ENCODE results near the gene SPDYE4.
"Not testable (repeated sequence)": the region's sequence is repeated elsewhere in the genome, so short reads cannot be mapped to it uniquely, and the experiment has no call there.

Gene SPDYE4, protein sequence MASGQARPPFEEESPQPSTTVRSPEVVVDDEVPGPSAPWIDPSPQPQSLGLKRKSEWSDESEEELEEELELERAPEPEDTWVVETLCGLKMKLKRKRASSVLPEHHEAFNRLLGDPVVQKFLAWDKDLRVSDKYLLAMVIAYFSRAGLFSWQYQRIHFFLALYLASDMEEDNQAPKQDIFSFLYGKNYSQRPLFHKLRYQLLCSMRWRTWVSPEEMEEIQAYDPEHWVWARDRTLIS

GRCh38 chr17:8758137-8758596 is at the start of gene SPDYE4:
Gene SPDYE4 (minus strand): TSS chr17:8758546. CDS start chr17:8758382, 164 bp downstream.
- in situ Hi-C loops (cut with HindIII; ENCODE audit: low pct_unique_long_range_greater_than_20kb, low sequenced_read_pairs), result no loop called here

DNA sequence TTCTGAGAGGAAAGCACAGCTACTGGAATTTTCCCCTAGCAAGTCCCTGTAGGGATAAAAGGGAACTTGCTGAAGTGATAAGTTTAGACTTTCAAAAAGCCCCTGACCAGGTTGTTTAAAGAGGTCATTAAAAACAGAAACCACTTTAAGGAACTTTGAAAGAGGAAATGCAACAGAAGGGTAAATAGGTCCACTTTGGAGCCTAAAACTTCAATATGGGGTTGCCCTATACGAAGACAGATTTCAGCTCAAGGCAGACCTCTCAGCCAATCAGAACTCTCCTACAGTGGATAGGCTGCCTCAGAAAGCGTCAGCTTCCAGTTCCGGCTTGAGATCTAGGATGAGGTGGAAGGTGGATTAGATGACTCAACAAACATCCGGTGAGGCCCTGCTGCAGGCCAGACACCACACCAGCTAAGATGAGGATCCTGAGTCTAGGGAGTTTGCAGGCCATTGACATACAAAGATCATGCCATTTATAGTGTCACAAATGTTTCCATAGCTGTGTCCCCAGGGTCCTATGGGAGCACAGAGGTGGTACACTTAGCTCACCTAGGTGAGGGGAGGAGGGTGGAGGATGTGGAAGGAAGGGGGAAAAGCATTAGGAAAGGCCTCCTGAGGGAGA is 48.7 kb upstream of the SPDYE4 start:
- DNase-seq (ENCODE audit: low read depth in 1 of 2, low spot score in 1 of 2), result no peak
- no peak for TF ChIP-seq JUND (IDR thresholded peaks at IDR 0.05; ENCODE audit: low read depth)
- in situ Hi-C loops (cut with HindIII; ENCODE audit: low pct_unique_long_range_greater_than_20kb, low sequenced_read_pairs), result no loop called here

More at GRCh38 chr17:8758137-8758596, at the start of gene SPDYE4:
- DNase-seq (ENCODE audit: low read depth in 1 of 2, low spot score in 1 of 2), result no peak
- TF ChIP-seq JUND (IDR thresholded peaks at IDR 0.05; ENCODE audit: low read depth), result no peak

- in situ Hi-C loops (cut with HindIII; ENCODE audit: low pct_unique_long_range_greater_than_20kb, low sequenced_read_pairs), result no loop called here
- no peak for DNase-seq (ENCODE audit: low read depth in 1 of 2, low spot score in 1 of 2)
- TF ChIP-seq JUND (IDR thresholded peaks at IDR 0.05; ENCODE audit: low read depth), result no peak
These were observed 48.0 kb upstream of the SPDYE4 start for GRCh38 chr17:8806253-8806925.

DNA sequence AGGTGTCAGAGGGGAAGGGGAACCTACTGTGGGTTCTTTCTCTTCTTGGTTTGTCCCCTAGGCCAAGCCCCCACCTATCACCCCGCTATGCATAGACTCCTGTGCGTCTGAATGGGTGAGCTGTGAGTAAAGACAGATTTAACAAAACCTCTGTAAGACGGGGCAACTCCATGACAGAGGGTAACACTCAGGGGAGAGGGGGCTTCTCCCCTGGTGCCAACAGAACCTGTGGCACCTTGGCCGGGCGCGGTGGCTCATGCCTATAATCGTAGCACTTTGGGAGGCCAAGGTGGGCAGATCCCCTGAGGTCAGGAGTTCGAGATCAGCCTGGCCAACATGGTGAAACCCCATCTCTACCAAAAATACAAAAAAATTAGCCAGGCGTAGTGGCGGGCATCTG is 47.0 kb upstream of the SPDYE4 start:
- in situ Hi-C loops (cut with HindIII; ENCODE audit: low pct_unique_long_range_greater_than_20kb, low sequenced_read_pairs); DNase-seq (ENCODE audit: low read depth in 1 of 2, low spot score in 1 of 2): not testable (repeated sequence)

GRCh38 chr17:8803531-8804420 is 45.4 kb upstream of the SPDYE4 start:
- no peak for TF ChIP-seq JUND (IDR thresholded peaks at IDR 0.05; ENCODE audit: low read depth)
- in situ Hi-C loops (cut with HindIII; ENCODE audit: low pct_unique_long_range_greater_than_20kb, low sequenced_read_pairs), result no loop called here

GRCh38 chr17:8801135-8801840 is 42.9 kb upstream of the SPDYE4 start:
- no peak for DNase-seq (ENCODE audit: low read depth in 1 of 2, low spot score in 1 of 2)
- in situ Hi-C loops (cut with HindIII; ENCODE audit: low pct_unique_long_range_greater_than_20kb, low sequenced_read_pairs), result no loop called here
- no peak for TF ChIP-seq JUND (IDR thresholded peaks at IDR 0.05; ENCODE audit: low read depth)

More at GRCh38 chr17:8803531-8804420, 45.4 kb upstream of the SPDYE4 start:
- peak in 1 of 2 experiments; percentile 42 for DNase-seq (ENCODE audit: low read depth in 1 of 2, low spot score in 1 of 2)

GRCh38 chr17:8800656-8801055 is 42.3 kb upstream of the SPDYE4 start:
- TF ChIP-seq JUND (IDR thresholded peaks at IDR 0.05; ENCODE audit: low read depth), result no peak
- DNase-seq (ENCODE audit: low read depth in 1 of 2, low spot score in 1 of 2), result no peak
- in situ Hi-C loops (cut with HindIII; ENCODE audit: low pct_unique_long_range_greater_than_20kb, low sequenced_read_pairs), result no loop called here

- in situ Hi-C loops (cut with HindIII; ENCODE audit: low pct_unique_long_range_greater_than_20kb, low sequenced_read_pairs), result no loop called here
- no peak for TF ChIP-seq JUND (IDR thresholded peaks at IDR 0.05; ENCODE audit: low read depth)
- no peak for DNase-seq (ENCODE audit: low read depth in 1 of 2, low spot score in 1 of 2)
These were observed 41.3 kb upstream of the SPDYE4 start for GRCh38 chr17:8799570-8800212.

DNA sequence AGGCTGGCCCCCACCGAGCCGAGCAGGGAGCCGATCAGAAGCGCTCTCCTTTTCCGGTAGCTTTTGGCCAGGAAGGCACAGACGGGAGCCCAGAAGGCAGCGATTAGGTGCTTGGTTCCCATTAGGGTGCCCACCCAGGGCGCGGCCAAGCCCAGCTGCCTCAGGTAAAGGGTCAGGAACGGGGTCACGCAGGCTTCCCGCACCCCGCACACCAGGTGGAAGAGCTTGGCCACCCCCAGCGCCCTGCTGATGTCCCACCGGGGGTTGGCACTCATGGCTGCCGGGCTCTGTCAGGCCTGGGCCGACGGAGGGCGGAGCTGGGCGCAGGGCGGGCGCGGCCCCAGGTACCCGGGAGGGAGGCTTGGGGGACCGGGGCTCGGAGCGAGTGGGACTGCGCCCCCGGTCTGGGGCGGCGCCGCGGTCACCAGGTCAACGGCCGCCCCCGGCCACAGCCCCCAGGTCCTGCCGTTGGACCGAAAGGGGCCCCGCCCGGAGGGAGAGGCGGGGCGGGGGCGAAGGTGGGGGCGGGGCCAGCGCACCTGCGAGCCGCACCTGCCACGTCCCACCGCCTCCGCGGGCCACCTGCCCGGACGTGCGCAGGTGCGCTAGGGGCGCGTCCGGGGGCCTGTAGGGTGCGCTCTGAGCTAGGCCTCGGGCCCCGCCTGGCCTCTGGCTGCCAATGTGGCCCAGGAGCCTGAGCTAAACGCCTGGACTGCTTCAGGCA is 40.7 kb upstream of the SPDYE4 start, which contains the start of gene MFSD6L:
Gene MFSD6L, minus strand, starts transcription at position 520 of the 724 bp plus-strand sequence. Its CDS starts 245 bp downstream, at position 275.
- in situ Hi-C loops (cut with HindIII; ENCODE audit: low pct_unique_long_range_greater_than_20kb, low sequenced_read_pairs), result no loop called here
- DNase-seq (ENCODE audit: low read depth in 1 of 2, low spot score in 1 of 2), result peak; percentile 27 to 53
- no peak for TF ChIP-seq JUND (IDR thresholded peaks at IDR 0.05; ENCODE audit: low read depth)

GRCh38 chr17:8798176-8798845 is 40.0 kb upstream of the SPDYE4 start:
- in situ Hi-C loops (cut with HindIII; ENCODE audit: low pct_unique_long_range_greater_than_20kb, low sequenced_read_pairs), result no loop called here
- TF ChIP-seq JUND (IDR thresholded peaks at IDR 0.05; ENCODE audit: low read depth), result no peak
- no peak for DNase-seq (ENCODE audit: low read depth in 1 of 2, low spot score in 1 of 2)
